NCI-H2107 treated with DMSO at 0.1 percent for 48 hours (cell line): ENCODE results near the gene SERPINA1.
A peak's percentile ranks its signal among the peaks of the same experiment; 100 is the strongest.
"Not testable (repeated sequence)": the region's sequence is repeated elsewhere in the genome, so short reads cannot be mapped to it uniquely, and the experiment has no call there.

ENCODE experiments used
- DNase-seq: peaks from one replicate; lab custom pipeline; 2025; ENCODE audit not compliant: unreplicated experiment; lab: John Stamatoyannopoulos, UW

The SERPINA1 gene

GRCh38 chr14:94388384-94389103 is at the start of gene SERPINA1:
Gene SERPINA1, minus strand, starts transcription at chr14:94388602. Its CDS starts 5,365 bp downstream, at chr14:94383237.
- no peak for DNase-seq

GRCh38 chr14:94428610-94429009 is 40.2 kb upstream of the SERPINA1 start:
- DNase-seq: no peak

- no peak for DNase-seq
These were observed 38.7 kb upstream of the SERPINA1 start for GRCh38 chr14:94427016-94427613.

- no peak for DNase-seq
These were observed 38.1 kb upstream of the SERPINA1 start for GRCh38 chr14:94426526-94426925.

GRCh38 chr14:94424371-94424770 is 36.0 kb upstream of the SERPINA1 start:
- DNase-seq: no peak

GRCh38 chr14:94423453-94424056 is 35.2 kb upstream of the SERPINA1 start:
- peak; percentile 17 for DNase-seq

- no peak for DNase-seq
These were observed 32.9 kb upstream of the SERPINA1 start for GRCh38 chr14:94421316-94421715.

- not testable (repeated sequence) for DNase-seq
These were observed 29.2 kb upstream of the SERPINA1 start for GRCh38 chr14:94417497-94418205.

GRCh38 chr14:94412671-94413638 is 24.6 kb upstream of the SERPINA1 start:
- DNase-seq: no peak

GRCh38 chr14:94411638-94412037 is 23.2 kb upstream of the SERPINA1 start:
- DNase-seq: no peak

- not testable (repeated sequence) for DNase-seq
These were observed 21.0 kb upstream of the SERPINA1 start for GRCh38 chr14:94409430-94409829.

GRCh38 chr14:94408546-94409095 is 20.2 kb upstream of the SERPINA1 start:
- DNase-seq: no peak

- DNase-seq: no peak
These were observed 19.5 kb upstream of the SERPINA1 start for GRCh38 chr14:94407906-94408305.

- DNase-seq: no peak
These were observed 18.5 kb upstream of the SERPINA1 start for GRCh38 chr14:94406910-94407309.

GRCh38 chr14:94405486-94405885 is 17.1 kb upstream of the SERPINA1 start:
- DNase-seq: no peak

- DNase-seq: no peak
These were observed 16.2 kb upstream of the SERPINA1 start for GRCh38 chr14:94404561-94404960.

- DNase-seq: no peak
These were observed 15.0 kb upstream of the SERPINA1 start for GRCh38 chr14:94403312-94403932.

- no peak for DNase-seq
These were observed 12.7 kb upstream of the SERPINA1 start for GRCh38 chr14:94401083-94401482.

- no peak for DNase-seq
These were observed 12.0 kb upstream of the SERPINA1 start for GRCh38 chr14:94400422-94400841.

GRCh38 chr14:94398536-94398935 is 10.1 kb upstream of the SERPINA1 start:
- DNase-seq: no peak
